Measurements from ENCODE around the gene MAP1B. TPM values are rescaled to one million over a fixed set of nuclear protein-coding genes. Genes with fewer than 3 reads are reported as not detected.

Gene MAP1B
- total RNA-seq, 4 donors from 2014 or later, result 44.2 to 120 (median 83.4) TPM

- Histone ChIP-seq H3K27me3 (no peaks in the 10 kb centered on the region), H3K36me3 (no peaks in the 10 kb centered on the region), H3K4me3 (no peak overlapping the region), H3K4me1 (no peaks in the 10 kb centered on the region), H3K27ac (no peak overlapping the region), H3K9me3 (no peaks in the 10 kb centered on the region)
- ATAC-seq (no peak), DNase-seq (no peak)
- intact Hi-C loops (cut with DNase I; ENCODE audit: low total_unique reads), result no loop called here
- in situ Hi-C loops (cut with MboI; ENCODE audit: low sequenced_read_pairs in 4 of 4), result no loop called here
- no peak for TF ChIP-seq POLR2A (IDR thresholded peaks at IDR 0.05)
- TF ChIP-seq CTCF (IDR thresholded peaks at IDR 0.05 in 4 of 5, conservative IDR thresholded peaks at IDR 0.05 in 1 of 5), result no peak
These were observed 8.0 kb downstream of the MAP1B start for GRCh38 chr5:72115296-72115695.

- Histone ChIP-seq H3K9me3 (no peaks in the 10 kb centered on the region), H3K4me3 (no peak overlapping the region), H3K27ac (no peak overlapping the region), H3K27me3 (no peaks in the 10 kb centered on the region), H3K36me3 (no peaks in the 10 kb centered on the region), H3K4me1 (no peaks in the 10 kb centered on the region)
- in situ Hi-C loops (cut with MboI; ENCODE audit: low sequenced_read_pairs in 4 of 4), result no loop called here
- intact Hi-C loops (cut with DNase I; ENCODE audit: low total_unique reads), result no loop called here
- DNase-seq, result no peak
- no peak for TF ChIP-seq POLR2A (IDR thresholded peaks at IDR 0.05)
- no peak for ATAC-seq
These were observed 10.0 kb downstream of the MAP1B start for GRCh38 chr5:72117307-72117706.

GRCh38 chr5:72121052-72121779, 13.9 kb downstream of the MAP1B start:
- Histone ChIP-seq H3K27ac (no peak overlapping the region), H3K27me3 (no peaks in the 10 kb centered on the region), H3K9me3 (no peaks in the 10 kb centered on the region), H3K4me3 (no peak overlapping the region), H3K4me1 (peaks cover 0 to 2% of the 10 kb centered on the region in 2 donors), H3K36me3 (no peaks in the 10 kb centered on the region)
- ATAC-seq (no peak), DNase-seq (no peak)
- in situ Hi-C loops (cut with MboI; ENCODE audit: low sequenced_read_pairs in 4 of 4) (no loop called here), intact Hi-C loops (cut with DNase I; ENCODE audit: low total_unique reads) (no loop called here)
- no peak for TF ChIP-seq CTCF (IDR thresholded peaks at IDR 0.05 in 4 of 5, conservative IDR thresholded peaks at IDR 0.05 in 1 of 5)
- TF ChIP-seq POLR2A (IDR thresholded peaks at IDR 0.05), result no peak

- Histone ChIP-seq H3K4me1 (peaks cover 0 to 2% of the 10 kb centered on the region in 2 donors), H3K9me3 (no peaks in the 10 kb centered on the region), H3K4me3 (no peak overlapping the region), H3K27me3 (no peaks in the 10 kb centered on the region), H3K36me3 (no peaks in the 10 kb centered on the region), H3K27ac (no peak overlapping the region)
- TF ChIP-seq CTCF (IDR thresholded peaks at IDR 0.05 in 4 of 5, conservative IDR thresholded peaks at IDR 0.05 in 1 of 5) (no peak), POLR2A (IDR thresholded peaks at IDR 0.05) (no peak)
- no peak for ATAC-seq
- intact Hi-C loops (cut with DNase I; ENCODE audit: low total_unique reads) (no loop called here), in situ Hi-C loops (cut with MboI; ENCODE audit: low sequenced_read_pairs in 4 of 4) (no loop called here)
- no peak for DNase-seq
These were observed 14.6 kb downstream of the MAP1B start for GRCh38 chr5:72121780-72122445.

- no peak overlapping the region for H3K27ac ChIP-seq
- no peaks in the 10 kb centered on the region for H3K9me3 ChIP-seq
- TF ChIP-seq CTCF (IDR thresholded peaks at IDR 0.05 in 4 of 5, conservative IDR thresholded peaks at IDR 0.05 in 1 of 5) (no peak), POLR2A (IDR thresholded peaks at IDR 0.05) (no peak)
- no peaks in the 10 kb centered on the region for H3K36me3 ChIP-seq
- ATAC-seq (no peak), DNase-seq (no peak)
- H3K4me1 ChIP-seq, result peaks cover 0 to 2% of the 10 kb centered on the region in 2 donors
- H3K27me3 ChIP-seq, result no peaks in the 10 kb centered on the region
- intact Hi-C loops (cut with DNase I; ENCODE audit: low total_unique reads), result no loop called here
- no peak overlapping the region for H3K4me3 ChIP-seq
- in situ Hi-C loops (cut with MboI; ENCODE audit: low sequenced_read_pairs in 4 of 4), result no loop called here
These were observed 15.3 kb downstream of the MAP1B start for GRCh38 chr5:72122602-72123001.
